GM19438 (cell line): ENCODE data around the gene OR51B2.
"Not testable (repeated sequence)": the region's sequence is repeated elsewhere in the genome, so short reads cannot be mapped to it uniquely, and the experiment has no call there.

ENCODE experiments used
- ATAC-seq: cut with Tn5 transposase; IDR thresholded peaks from one replicate; pipeline ENCODE4 v1.9.1; 2021; ENCODE audit warnings: low read depth; ENCODE audit not compliant: unreplicated experiment

Gene OR51B2, protein sequence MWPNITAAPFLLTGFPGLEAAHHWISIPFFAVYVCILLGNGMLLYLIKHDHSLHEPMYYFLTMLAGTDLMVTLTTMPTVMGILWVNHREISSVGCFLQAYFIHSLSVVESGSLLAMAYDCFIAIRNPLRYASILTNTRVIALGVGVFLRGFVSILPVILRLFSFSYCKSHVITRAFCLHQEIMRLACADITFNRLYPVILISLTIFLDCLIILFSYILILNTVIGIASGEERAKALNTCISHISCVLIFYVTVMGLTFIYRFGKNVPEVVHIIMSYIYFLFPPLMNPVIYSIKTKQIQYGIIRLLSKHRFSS

DNA sequence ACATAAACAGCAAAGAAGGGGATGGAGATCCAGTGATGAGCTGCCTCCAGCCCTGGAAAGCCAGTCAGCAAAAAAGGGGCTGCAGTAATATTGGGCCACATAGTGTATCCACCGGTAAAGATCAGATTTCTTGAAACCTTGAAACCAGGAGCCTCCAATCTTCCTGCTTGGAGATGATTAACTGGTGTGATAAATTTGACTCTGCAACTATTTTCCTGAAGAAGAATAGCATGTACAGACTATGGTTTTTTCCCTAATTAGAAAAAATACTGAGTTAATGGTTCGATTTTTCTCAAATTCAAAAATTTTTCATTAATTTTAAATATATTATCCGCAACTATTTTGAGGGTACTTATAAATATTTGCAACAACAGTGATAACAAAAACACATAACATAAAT, at the start of gene OR51B2:
Gene OR51B2, minus strand, starts transcription at position 101 of the 400 bp plus-strand sequence. Its CDS starts 0 bp downstream, at position 101.
- no peak for ATAC-seq

- ATAC-seq, result peak; percentile 47
These were observed 45.7 kb upstream of the OR51B2 start for GRCh38 chr11:5369789-5370188.

DNA sequence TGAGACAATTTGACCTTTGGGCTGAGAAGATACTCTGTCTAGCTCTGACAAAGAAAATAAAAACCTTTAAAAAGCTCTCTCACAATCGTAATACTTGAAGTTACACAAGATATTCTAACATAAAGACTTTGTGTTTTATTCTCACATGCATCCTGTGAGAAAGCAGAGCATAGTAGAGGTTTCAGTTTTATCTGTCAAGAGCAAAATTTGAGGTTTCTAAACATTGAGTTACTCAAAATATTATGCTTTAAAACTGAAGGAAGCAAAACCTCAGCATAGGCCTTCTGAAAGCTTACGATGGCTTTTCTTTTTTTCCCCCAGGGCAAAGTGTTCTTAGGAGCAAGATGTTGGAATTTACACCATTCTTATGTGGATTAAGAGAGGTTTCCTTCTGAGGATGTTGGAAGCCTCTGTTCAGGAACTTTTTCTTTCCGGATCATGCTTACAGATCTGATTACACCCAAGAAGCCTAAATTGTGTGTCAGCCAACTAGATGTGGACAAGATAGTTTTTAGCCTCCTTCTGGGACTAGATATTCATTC, 44.5 kb upstream of the OR51B2 start:
- peak; percentile 52 for ATAC-seq

GRCh38 chr11:5367448-5368074, 43.5 kb upstream of the OR51B2 start:
- ATAC-seq, result no peak

DNA sequence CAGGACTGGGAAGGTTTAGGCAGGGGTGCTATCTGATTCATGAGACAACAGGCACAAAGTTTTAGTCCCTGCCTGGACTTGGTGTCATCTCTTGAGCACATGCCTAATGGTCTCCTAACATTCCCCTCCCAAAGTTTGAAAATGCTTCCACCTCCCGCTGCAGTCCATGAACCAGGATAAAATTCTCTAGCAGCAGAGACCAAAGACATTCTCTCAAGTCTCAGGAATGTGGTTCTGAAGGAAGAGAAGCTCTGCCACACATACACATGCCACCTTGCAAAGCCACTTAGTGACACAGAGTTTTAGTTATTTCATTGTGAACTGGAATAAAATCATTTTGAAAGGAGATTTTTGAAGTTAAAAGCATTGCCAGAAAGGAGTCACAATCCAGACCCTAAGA, 42.8 kb upstream of the OR51B2 start:
- ATAC-seq, result no peak

DNA sequence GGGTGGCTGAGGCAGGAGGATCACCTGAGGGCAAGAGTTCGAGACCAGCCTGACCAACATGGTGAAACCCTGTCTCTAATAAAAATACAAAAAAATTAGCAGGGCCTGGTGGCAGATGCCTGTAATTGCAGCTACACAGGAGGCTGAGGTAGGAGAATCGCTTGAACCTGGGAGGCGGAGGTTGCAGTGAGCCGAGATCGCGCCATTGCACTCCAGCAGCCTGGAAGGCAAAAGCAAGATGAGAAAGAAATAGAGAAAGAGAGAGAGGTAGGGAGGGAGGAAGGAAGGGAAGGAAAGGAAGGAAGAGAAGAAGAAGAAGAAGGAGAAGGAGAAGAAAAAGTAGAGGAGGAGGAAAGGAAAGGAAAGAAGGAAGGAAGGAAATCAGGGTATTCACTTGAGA, 42.3 kb upstream of the OR51B2 start:
- ATAC-seq, result not testable (repeated sequence)

GRCh38 chr11:5364214-5364613, 40.1 kb upstream of the OR51B2 start:
- ATAC-seq, result no peak

DNA sequence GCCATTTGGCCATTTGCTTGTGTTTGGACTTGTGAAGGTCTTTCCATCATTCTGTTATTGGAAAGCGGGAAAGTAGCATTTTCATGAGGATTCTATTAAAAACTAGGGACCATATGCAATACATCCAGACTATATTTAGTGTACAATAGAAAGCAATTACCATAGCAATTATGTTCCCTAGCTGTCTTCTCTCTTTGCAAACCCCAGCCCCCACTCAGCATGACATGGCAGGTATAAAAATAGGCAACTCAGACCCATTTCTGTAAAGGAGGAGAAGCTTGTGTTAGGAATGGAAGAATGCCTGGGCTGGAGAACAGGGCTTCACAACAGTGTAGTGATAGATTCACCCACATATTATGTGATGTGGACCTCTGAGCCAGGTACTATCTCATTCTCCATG, 39.6 kb upstream of the OR51B2 start:
- ATAC-seq, result no peak

- ATAC-seq, result no peak
These were observed 38.0 kb upstream of the OR51B2 start for GRCh38 chr11:5362017-5362625.

- not testable (repeated sequence) for ATAC-seq
These were observed 31.9 kb upstream of the OR51B2 start for GRCh38 chr11:5356031-5356430.

GRCh38 chr11:5351208-5351607, 27.1 kb upstream of the OR51B2 start, which contains the start of gene OR51B6:
Gene OR51B6 (plus strand): TSS chr11:5351508. CDS start chr11:5351508, 0 bp downstream.
- ATAC-seq, result no peak

GRCh38 chr11:5349550-5349949, 25.5 kb upstream of the OR51B2 start:
- no peak for ATAC-seq

- ATAC-seq, result no peak
These were observed 24.6 kb upstream of the OR51B2 start for GRCh38 chr11:5348551-5349194.

DNA sequence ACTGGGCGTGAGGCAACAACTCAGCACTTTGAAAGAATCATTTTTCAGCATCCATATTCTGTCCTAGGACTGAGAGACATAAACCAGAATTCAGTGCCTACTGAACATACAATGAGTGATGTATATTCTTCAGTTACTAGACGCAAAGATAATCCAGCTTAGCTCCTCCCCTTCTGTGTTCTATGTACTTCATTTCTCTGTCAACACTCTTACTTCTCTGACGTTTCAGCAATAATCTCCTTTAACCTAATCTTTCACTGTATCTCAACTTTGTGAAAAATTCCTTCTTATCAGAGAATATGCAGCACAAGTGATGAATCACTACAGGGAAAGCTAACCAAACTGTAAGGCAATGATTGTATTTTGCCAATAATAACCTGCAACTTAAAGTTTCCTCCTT, 21.7 kb upstream of the OR51B2 start:
- no peak for ATAC-seq

DNA sequence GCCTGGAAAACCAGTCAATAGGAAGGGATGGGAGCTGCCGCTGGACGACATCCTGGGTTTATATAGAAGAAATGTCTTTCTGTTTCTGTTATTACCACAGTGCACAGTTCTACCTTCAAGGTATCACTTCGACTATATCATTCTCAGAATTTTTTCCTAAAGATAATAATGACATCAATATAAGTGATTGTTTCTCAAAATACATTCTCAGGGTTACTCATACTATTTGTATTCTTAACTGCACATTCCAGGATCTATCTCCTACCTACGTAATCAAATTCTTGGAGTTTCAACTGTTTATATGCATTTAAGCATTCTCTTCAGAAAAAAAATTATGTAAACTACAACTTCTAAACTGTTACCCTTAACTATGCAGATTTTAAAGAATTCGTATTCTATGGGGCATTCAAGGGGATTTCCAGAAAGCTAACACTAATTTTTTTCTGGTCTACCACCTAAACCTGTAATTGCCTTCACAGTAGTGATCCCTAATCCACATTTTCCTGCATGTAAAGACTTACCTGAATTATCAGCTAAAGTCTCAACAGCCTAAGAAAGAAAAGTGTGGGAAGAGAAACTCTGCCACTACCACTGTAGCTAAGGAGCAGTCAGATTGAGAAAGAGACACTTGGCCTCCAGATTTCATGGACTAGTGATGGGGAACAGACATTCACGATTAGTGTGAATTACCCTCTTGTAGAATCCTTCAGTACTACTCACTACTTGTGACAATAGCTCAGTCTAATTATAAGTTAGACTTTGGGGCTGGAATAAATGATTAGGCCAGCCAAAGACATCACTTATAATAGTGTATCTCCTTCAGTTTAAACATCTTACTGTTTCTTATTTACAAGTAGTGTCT, 19.6 kb upstream of the OR51B2 start, which contains the start of gene OR51B5:
Gene OR51B5, minus strand, starts transcription at position 51 of the 862 bp plus-strand sequence. Its CDS starts 0 bp downstream, at position 51.
- ATAC-seq, result no peak

DNA sequence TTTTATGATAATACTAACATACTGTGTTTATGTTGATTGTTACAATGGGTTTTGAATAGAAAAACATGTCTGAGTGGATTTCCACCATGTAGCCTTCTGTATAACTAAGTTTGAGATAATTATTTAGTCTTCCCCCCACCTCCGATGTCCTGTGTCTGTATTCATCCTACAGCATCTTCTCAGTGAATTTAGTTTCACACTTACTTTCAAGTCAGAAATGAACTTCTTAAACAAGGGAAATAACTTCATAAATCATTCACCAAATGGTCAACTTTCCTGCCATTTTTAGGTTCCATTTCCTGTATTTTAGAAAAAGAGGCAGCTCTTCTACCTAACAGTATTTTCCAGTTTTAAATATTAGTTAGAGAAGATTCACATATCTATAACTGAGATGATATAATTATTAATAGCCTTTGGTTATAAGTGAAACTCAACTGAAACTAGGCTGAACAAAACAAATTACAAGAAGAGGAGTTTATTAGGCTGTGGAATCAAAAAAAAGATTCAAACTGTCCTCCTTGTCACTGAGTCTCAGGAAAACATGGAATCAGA, 15.8 kb upstream of the OR51B2 start:
- ATAC-seq, result peak; percentile 81

GRCh38 chr11:5337253-5337652, 13.2 kb upstream of the OR51B2 start:
- not testable (repeated sequence) for ATAC-seq

GRCh38 chr11:5336331-5336730, 12.2 kb upstream of the OR51B2 start:
- ATAC-seq, result no peak

- ATAC-seq, result no peak
These were observed 11.1 kb upstream of the OR51B2 start for GRCh38 chr11:5335170-5335569.

DNA sequence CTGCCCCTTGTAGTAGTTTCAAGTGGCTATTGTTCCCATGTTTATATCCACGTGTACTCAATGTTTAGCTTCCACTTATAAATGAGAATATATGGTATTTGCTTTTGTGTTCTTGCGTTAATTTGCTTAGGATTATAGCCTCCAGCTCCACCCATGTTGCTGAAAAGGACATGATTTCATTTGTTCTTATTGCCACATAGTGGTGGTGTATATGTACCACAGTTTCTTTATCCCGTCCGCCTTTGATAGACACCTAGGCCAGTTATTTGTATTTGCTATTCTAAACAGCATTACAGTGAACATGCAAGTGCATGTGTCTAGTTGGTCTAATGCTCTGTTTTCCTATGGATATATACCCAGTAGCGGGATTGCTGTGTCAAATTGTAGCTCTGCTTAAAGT, 6.8 kb downstream of the OR51B2 start:
- ATAC-seq, result no peak
